Trophoblast cell (in vitro differentiated cells and primary cell): ENCODE measurements around the gene PEPD.

ENCODE experiments used
- DNase-seq, 2 donors: peaks; one replicate each; pipeline ENCODE4 v3.0.0-alpha.2; 2016
- H2AFZ ChIP-seq: 2 replicates; pipeline ENCODE4 v1.6.1; 2013; ENCODE audit warnings: low read length, moderate library complexity, mild to moderate bottlenecking; ENCODE audit not compliant: insufficient read depth, poor library complexity
- H2AK5ac ChIP-seq: 2 replicates; pipeline ENCODE4 v1.6.1; 2013; ENCODE audit warnings: mild to moderate bottlenecking, low read length
- H2BK120ac ChIP-seq: 2 replicates; pipeline ENCODE4 v1.6.1; 2013; ENCODE audit warnings: low read length, mild to moderate bottlenecking, moderate library complexity; ENCODE audit not compliant: insufficient read depth, poor library complexity
- H2BK12ac ChIP-seq: 2 replicates; pipeline ENCODE4 v1.6.1; 2013; ENCODE audit warnings: mild to moderate bottlenecking, low read length, moderate library complexity
- H2BK5ac ChIP-seq: 2 replicates; pipeline ENCODE4 v1.6.1; 2013; ENCODE audit warnings: low read length, low read depth, moderate library complexity, mild to moderate bottlenecking; ENCODE audit not compliant: poor library complexity
- H3K14ac ChIP-seq: 2 replicates; pipeline ENCODE4 v1.6.1; 2013; ENCODE audit warnings: mild to moderate bottlenecking, low read length
- H3K18ac ChIP-seq: 2 replicates; pipeline ENCODE4 v1.6.1; 2013; ENCODE audit warnings: mild to moderate bottlenecking, low read length
- H3K23ac ChIP-seq: 2 replicates; pipeline ENCODE4 v1.6.1; 2013; ENCODE audit warnings: low read length
- H3K27ac ChIP-seq: 2 replicates; pipeline ENCODE4 v1.5.1; 2013; ENCODE audit warnings: low read depth, mild to moderate bottlenecking, inconsistent platforms, low read length, moderate library complexity
- H3K27me3 ChIP-seq: 2 replicates; pipeline ENCODE4 v1.6.1; 2013; ENCODE audit warnings: inconsistent platforms, mild to moderate bottlenecking, low read length, moderate library complexity; ENCODE audit not compliant: insufficient read depth
- H3K36me3 ChIP-seq, 2 experiments: 1 replicate in 1 of 2; 2 replicates in 1 of 2; pipeline ENCODE4 v1.6.1; 2013; ENCODE audit warnings: low read length in 2 of 2, mild to moderate bottlenecking in 2 of 2, moderate library complexity in 1 of 2; ENCODE audit not compliant: insufficient read depth in 2 of 2, control insufficient read depth in 1 of 2
- H3K4ac ChIP-seq: 2 replicates; pipeline ENCODE4 v1.6.1; 2013; ENCODE audit warnings: low read depth, mild to moderate bottlenecking, low read length, moderate library complexity
- H3K4me1 ChIP-seq, 2 experiments: 1 replicate in 1 of 2; 2 replicates in 1 of 2; pipeline ENCODE4 v1.6.1; 2013; ENCODE audit warnings: low read length in 2 of 2, mild to moderate bottlenecking in 2 of 2, moderate library complexity in 1 of 2; ENCODE audit not compliant: insufficient read depth in 2 of 2, control insufficient read depth in 1 of 2
- H3K4me2 ChIP-seq: 2 replicates; pipeline ENCODE4 v1.6.1; 2013; ENCODE audit warnings: inconsistent platforms, mild to moderate bottlenecking, low read length, moderate library complexity
- H3K4me3 ChIP-seq: 2 replicates; pipeline ENCODE4 v1.5.1; 2013; ENCODE audit warnings: mild to moderate bottlenecking, low read depth, low read length, inconsistent platforms
- H3K79me1 ChIP-seq: one replicate; pipeline ENCODE4 v1.6.1; 2013; ENCODE audit warnings: low read length
- H3K79me2 ChIP-seq: 2 replicates; pipeline ENCODE4 v1.6.1; 2013; ENCODE audit warnings: low read length, mild to moderate bottlenecking; ENCODE audit not compliant: control insufficient read depth, insufficient read depth, poor library complexity
- H3K9ac ChIP-seq: 2 replicates; pipeline ENCODE4 v1.6.1; 2013; ENCODE audit warnings: mild to moderate bottlenecking, low read length
- H3K9me3 ChIP-seq: 2 replicates; pipeline ENCODE4 v1.6.1; 2013; ENCODE audit warnings: low read depth, mild to moderate bottlenecking, control low read depth, inconsistent platforms, low read length; ENCODE audit not compliant: insufficient read depth
- H4K12ac ChIP-seq: 2 replicates; pipeline ENCODE4 v1.6.1; 2013; ENCODE audit warnings: low read depth, mild to moderate bottlenecking, low read length, moderate library complexity
- H4K8ac ChIP-seq: 2 replicates; pipeline ENCODE4 v1.6.1; 2013; ENCODE audit warnings: low read depth, mild to moderate bottlenecking, low read length, moderate library complexity
- H4K91ac ChIP-seq: one replicate; pipeline ENCODE4 v1.6.1; 2013; ENCODE audit warnings: low read depth, mild to moderate bottlenecking, low read length, moderate library complexity
- WGBS: extraction: QIAGEN DNeasy Blood & Tissue Kit; methylation state at CpG from one replicate; pipeline ENCODE4 v1.1.7; 2013; ENCODE audit warnings: missing lambda C conversion rate; ENCODE audit not compliant: insufficient read length, insufficient coverage; ENCODE audit errors: extremely low coverage; 5-methylcytosine and 5-hydroxymethylcytosine counted together

PEPD gene

DNA sequence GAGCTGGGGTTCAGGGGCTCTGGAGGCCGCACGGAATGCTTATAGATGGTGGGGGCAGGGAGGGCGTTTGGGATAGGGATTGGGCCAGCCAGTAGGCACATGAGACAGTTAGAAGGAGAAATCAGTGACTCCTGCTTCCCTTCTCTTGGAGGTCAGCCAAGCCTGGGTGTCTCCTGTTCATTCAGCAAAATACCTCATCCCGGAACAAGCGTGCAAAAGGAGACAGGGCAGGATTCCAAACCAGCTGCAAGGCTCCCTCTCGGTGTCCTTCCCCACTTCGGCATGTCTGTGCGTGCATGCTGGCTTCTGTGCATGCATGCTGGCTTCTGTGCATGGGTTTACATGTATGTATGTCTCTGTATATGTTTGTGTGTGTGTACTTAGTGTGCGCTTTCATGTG, 37.3 kb upstream of the PEPD start:
- H2BK120ac ChIP-seq: no peak overlapping the region
- peaks cover 4% of the 10 kb centered on the region for H3K9me3 ChIP-seq
- no peak overlapping the region for H3K18ac ChIP-seq

GRCh38 chr19:33558151-33558550, 36.6 kb upstream of the PEPD start:
- Histone ChIP-seq H3K23ac (no peak overlapping the region), H2BK5ac (no peak overlapping the region)
- WGBS: no CpG with 5 or more reads among the region's 8 CpGs

More for the DNA sequence above, 37.3 kb upstream of the PEPD start:
- no peaks in the 10 kb centered on the region for H3K79me1 ChIP-seq
- peak in 1 of 2 donors; percentile 23 for DNase-seq
- no peak overlapping the region for H4K91ac ChIP-seq
- no peak overlapping the region for H2AK5ac ChIP-seq
- no peak overlapping the region for H2AFZ ChIP-seq
- no peak overlapping the region for H4K8ac ChIP-seq
- H3K4me1 ChIP-seq: peaks cover 0 to 2% of the 10 kb centered on the region in 2 experiments
- no peak overlapping the region for H3K4me3 ChIP-seq
- H3K9ac ChIP-seq: no peak overlapping the region
- H4K12ac ChIP-seq: no peak overlapping the region
- no peaks in the 10 kb centered on the region for H3K79me2 ChIP-seq
- no peak overlapping the region for H3K4ac ChIP-seq
- no peak overlapping the region for H3K27ac ChIP-seq
- WGBS: no CpG with 5 or more reads among the region's 9 CpGs
- no peak overlapping the region for H3K23ac ChIP-seq
- no peaks in the 10 kb centered on the region for H3K36me3 ChIP-seq
- no peak overlapping the region for H3K14ac ChIP-seq
- H2BK12ac ChIP-seq: no peak overlapping the region
- no peak overlapping the region for H2BK5ac ChIP-seq
- H3K4me2 ChIP-seq: no peak overlapping the region
- H3K27me3 ChIP-seq: no peaks in the 10 kb centered on the region

GRCh38 chr19:33557720-33558119, 36.1 kb upstream of the PEPD start:
- no peak overlapping the region for H2BK120ac ChIP-seq
- H2BK5ac ChIP-seq: no peak overlapping the region
- H3K9me3 ChIP-seq: peaks cover 4% of the 10 kb centered on the region
- no peak overlapping the region for H4K8ac ChIP-seq
- DNase-seq: no peak
- H3K14ac ChIP-seq: no peak overlapping the region
- H3K27ac ChIP-seq: no peak overlapping the region
- H3K4me2 ChIP-seq: no peak overlapping the region
- H3K79me2 ChIP-seq: no peaks in the 10 kb centered on the region
- H3K4ac ChIP-seq: no peak overlapping the region
- H2AFZ ChIP-seq: no peak overlapping the region
- no peak overlapping the region for H4K91ac ChIP-seq
- no peaks in the 10 kb centered on the region for H3K27me3 ChIP-seq
- H3K4me1 ChIP-seq: peaks cover 3 to 7% of the 10 kb centered on the region in 2 experiments
- no peaks in the 10 kb centered on the region for H3K36me3 ChIP-seq
- no peak overlapping the region for H4K12ac ChIP-seq
- H3K23ac ChIP-seq: no peak overlapping the region
- no peak overlapping the region for H3K4me3 ChIP-seq
- no peak overlapping the region for H3K18ac ChIP-seq
- H2BK12ac ChIP-seq: no peak overlapping the region
- no peak overlapping the region for H3K9ac ChIP-seq
- H2AK5ac ChIP-seq: no peak overlapping the region
- no peaks in the 10 kb centered on the region for H3K79me1 ChIP-seq
- no CpG with 5 or more reads among the region's 13 CpGs for WGBS

More at GRCh38 chr19:33558151-33558550, 36.6 kb upstream of the PEPD start:
- H3K9me3 ChIP-seq: peaks cover 4% of the 10 kb centered on the region
- no peaks in the 10 kb centered on the region for H3K36me3 ChIP-seq
- no peak overlapping the region for H3K4me2 ChIP-seq
- H3K27ac ChIP-seq: no peak overlapping the region
- no peak overlapping the region for H3K14ac ChIP-seq
- no peak overlapping the region for H4K91ac ChIP-seq
- H2AFZ ChIP-seq: no peak overlapping the region
- DNase-seq: no peak
- no peak overlapping the region for H2AK5ac ChIP-seq
- H3K18ac ChIP-seq: no peak overlapping the region
- H3K9ac ChIP-seq: no peak overlapping the region
- no peaks in the 10 kb centered on the region for H3K27me3 ChIP-seq
- H4K12ac ChIP-seq: no peak overlapping the region
- H3K79me1 ChIP-seq: no peaks in the 10 kb centered on the region
- H4K8ac ChIP-seq: no peak overlapping the region
- H3K4me1 ChIP-seq: peaks cover 3 to 7% of the 10 kb centered on the region in 2 experiments
- H2BK120ac ChIP-seq: no peak overlapping the region
- no peak overlapping the region for H3K4me3 ChIP-seq
- no peak overlapping the region for H2BK12ac ChIP-seq
- no peak overlapping the region for H3K4ac ChIP-seq
- no peaks in the 10 kb centered on the region for H3K79me2 ChIP-seq

GRCh38 chr19:33557196-33557595, 35.6 kb upstream of the PEPD start:
- H3K4me3 ChIP-seq: no peak overlapping the region
- no peaks in the 10 kb centered on the region for H3K27me3 ChIP-seq
- H2BK120ac ChIP-seq: no peak overlapping the region
- no peak overlapping the region for H3K18ac ChIP-seq
- H3K9ac ChIP-seq: no peak overlapping the region
- no peak overlapping the region for H2AK5ac ChIP-seq
- H3K14ac ChIP-seq: no peak overlapping the region
- no peak overlapping the region for H3K27ac ChIP-seq
- H2BK5ac ChIP-seq: no peak overlapping the region
- no CpG with 5 or more reads among the region's 10 CpGs for WGBS
- no peak overlapping the region for H4K8ac ChIP-seq
- H3K4me2 ChIP-seq: no peak overlapping the region
- H4K91ac ChIP-seq: no peak overlapping the region
- H4K12ac ChIP-seq: no peak overlapping the region
- H3K36me3 ChIP-seq: no peaks in the 10 kb centered on the region
- no peak overlapping the region for H2BK12ac ChIP-seq
- H3K4ac ChIP-seq: no peak overlapping the region
- no peak for DNase-seq
- H3K79me2 ChIP-seq: no peaks in the 10 kb centered on the region
- no peak overlapping the region for H2AFZ ChIP-seq
- no peaks in the 10 kb centered on the region for H3K79me1 ChIP-seq
- H3K4me1 ChIP-seq: peaks cover 3 to 7% of the 10 kb centered on the region in 2 experiments
- H3K23ac ChIP-seq: no peak overlapping the region
- peaks cover 4% of the 10 kb centered on the region for H3K9me3 ChIP-seq
